ENCODE data around the gene RAVER1. TPM values are rescaled to one million over a fixed set of nuclear protein-coding genes. Genes with fewer than 3 reads are reported as not detected.

Gene RAVER1
- total RNA-seq, 1 experiment from 2014 or later, result 86.9 TPM

- peak; percentile 50; the same call in 1 of the 2 replicates for TF ChIP-seq ARID4B (CRISPR knock-in tag; IDR thresholded peaks at IDR 0.05; ENCODE audit: borderline replicate concordance)
- TF ChIP-seq, protein P1, sequence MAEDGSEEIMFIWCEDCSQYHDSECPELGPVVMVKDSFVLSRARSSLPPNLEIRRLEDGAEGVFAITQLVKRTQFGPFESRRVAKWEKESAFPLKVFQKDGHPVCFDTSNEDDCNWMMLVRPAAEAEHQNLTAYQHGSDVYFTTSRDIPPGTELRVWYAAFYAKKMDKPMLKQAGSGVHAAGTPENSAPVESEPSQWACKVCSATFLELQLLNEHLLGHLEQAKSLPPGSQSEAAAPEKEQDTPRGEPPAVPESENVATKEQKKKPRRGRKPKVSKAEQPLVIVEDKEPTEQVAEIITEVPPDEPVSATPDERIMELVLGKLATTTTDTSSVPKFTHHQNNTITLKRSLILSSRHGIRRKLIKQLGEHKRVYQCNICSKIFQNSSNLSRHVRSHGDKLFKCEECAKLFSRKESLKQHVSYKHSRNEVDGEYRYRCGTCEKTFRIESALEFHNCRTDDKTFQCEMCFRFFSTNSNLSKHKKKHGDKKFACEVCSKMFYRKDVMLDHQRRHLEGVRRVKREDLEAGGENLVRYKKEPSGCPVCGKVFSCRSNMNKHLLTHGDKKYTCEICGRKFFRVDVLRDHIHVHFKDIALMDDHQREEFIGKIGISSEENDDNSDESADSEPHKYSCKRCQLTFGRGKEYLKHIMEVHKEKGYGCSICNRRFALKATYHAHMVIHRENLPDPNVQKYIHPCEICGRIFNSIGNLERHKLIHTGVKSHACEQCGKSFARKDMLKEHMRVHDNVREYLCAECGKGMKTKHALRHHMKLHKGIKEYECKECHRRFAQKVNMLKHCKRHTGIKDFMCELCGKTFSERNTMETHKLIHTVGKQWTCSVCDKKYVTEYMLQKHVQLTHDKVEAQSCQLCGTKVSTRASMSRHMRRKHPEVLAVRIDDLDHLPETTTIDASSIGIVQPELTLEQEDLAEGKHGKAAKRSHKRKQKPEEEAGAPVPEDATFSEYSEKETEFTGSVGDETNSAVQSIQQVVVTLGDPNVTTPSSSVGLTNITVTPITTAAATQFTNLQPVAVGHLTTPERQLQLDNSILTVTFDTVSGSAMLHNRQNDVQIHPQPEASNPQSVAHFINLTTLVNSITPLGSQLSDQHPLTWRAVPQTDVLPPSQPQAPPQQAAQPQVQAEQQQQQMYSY (CRISPR knock-in tag; IDR thresholded peaks at IDR 0.05), result 0 out of 2 replicates have a peak, but pooled peaks have one; percentile 16
- peak; percentile 11; the same call in 1 of the 2 replicates for TF ChIP-seq NFE2L1 (CRISPR knock-in tag; IDR thresholded peaks at IDR 0.05)
- peak; percentile 61; the same call in 1 of the 2 replicates for TF ChIP-seq FOXP1 (CRISPR knock-in tag; IDR thresholded peaks at IDR 0.05; ENCODE audit: borderline replicate concordance)
- no peak for TF ChIP-seq ZSCAN18 (CRISPR knock-in tag; IDR thresholded peaks at IDR 0.05)
- TF ChIP-seq, protein P2, sequence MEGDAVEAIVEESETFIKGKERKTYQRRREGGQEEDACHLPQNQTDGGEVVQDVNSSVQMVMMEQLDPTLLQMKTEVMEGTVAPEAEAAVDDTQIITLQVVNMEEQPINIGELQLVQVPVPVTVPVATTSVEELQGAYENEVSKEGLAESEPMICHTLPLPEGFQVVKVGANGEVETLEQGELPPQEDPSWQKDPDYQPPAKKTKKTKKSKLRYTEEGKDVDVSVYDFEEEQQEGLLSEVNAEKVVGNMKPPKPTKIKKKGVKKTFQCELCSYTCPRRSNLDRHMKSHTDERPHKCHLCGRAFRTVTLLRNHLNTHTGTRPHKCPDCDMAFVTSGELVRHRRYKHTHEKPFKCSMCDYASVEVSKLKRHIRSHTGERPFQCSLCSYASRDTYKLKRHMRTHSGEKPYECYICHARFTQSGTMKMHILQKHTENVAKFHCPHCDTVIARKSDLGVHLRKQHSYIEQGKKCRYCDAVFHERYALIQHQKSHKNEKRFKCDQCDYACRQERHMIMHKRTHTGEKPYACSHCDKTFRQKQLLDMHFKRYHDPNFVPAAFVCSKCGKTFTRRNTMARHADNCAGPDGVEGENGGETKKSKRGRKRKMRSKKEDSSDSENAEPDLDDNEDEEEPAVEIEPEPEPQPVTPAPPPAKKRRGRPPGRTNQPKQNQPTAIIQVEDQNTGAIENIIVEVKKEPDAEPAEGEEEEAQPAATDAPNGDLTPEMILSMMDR (IDR thresholded peaks at IDR 0.05), result no peak
- no peak for TF ChIP-seq HMGA2 (CRISPR knock-in tag; IDR thresholded peaks at IDR 0.05)
- no peak for TF ChIP-seq FOXJ3 (CRISPR knock-in tag; IDR thresholded peaks at IDR 0.05; ENCODE audit: borderline replicate concordance)
- TF ChIP-seq ZNF532 (CRISPR knock-in tag; IDR thresholded peaks at IDR 0.05; ENCODE audit: borderline replicate concordance), result no peak
- no peak for TF ChIP-seq NR3C1 (CRISPR knock-in tag; conservative IDR thresholded peaks at IDR 0.05; ENCODE audit: low read depth)
- TF ChIP-seq GTF2I (CRISPR knock-in tag; conservative IDR thresholded peaks at IDR 0.05), result no peak
- TF ChIP-seq, protein P3, sequence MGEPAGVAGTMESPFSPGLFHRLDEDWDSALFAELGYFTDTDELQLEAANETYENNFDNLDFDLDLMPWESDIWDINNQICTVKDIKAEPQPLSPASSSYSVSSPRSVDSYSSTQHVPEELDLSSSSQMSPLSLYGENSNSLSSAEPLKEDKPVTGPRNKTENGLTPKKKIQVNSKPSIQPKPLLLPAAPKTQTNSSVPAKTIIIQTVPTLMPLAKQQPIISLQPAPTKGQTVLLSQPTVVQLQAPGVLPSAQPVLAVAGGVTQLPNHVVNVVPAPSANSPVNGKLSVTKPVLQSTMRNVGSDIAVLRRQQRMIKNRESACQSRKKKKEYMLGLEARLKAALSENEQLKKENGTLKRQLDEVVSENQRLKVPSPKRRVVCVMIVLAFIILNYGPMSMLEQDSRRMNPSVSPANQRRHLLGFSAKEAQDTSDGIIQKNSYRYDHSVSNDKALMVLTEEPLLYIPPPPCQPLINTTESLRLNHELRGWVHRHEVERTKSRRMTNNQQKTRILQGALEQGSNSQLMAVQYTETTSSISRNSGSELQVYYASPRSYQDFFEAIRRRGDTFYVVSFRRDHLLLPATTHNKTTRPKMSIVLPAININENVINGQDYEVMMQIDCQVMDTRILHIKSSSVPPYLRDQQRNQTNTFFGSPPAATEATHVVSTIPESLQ (CRISPR knock-in tag; IDR thresholded peaks at IDR 0.05), result no peak
- TF ChIP-seq, protein P4, sequence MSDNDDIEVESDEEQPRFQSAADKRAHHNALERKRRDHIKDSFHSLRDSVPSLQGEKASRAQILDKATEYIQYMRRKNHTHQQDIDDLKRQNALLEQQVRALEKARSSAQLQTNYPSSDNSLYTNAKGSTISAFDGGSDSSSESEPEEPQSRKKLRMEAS (CRISPR knock-in tag; IDR thresholded peaks at IDR 0.05), result peak; percentile 91
- TF ChIP-seq IRF1 (CRISPR knock-in tag; IDR thresholded peaks at IDR 0.05), result 0 out of 2 replicates have a peak, but pooled peaks have one; percentile 67
- TF ChIP-seq NFYB (CRISPR knock-in tag; conservative IDR thresholded peaks at IDR 0.05; ENCODE audit: low read depth), result no peak
- TF ChIP-seq MLX (CRISPR knock-in tag; IDR thresholded peaks at IDR 0.05), result no peak
These were observed 44.0 kb downstream of the RAVER1 start (continued) for GRCh38 chr19:10289167-10289835.

All from WTC11 (cell line).